GM08714 (cell line): ENCODE results near the gene KRT10.

ENCODE experiments used
- H3K4me3 ChIP-seq: fragments of 200-500 bp; sonication (Bioruptor generic); 2 replicates; pipeline ENCODE4 v1.5.1; 2014; ENCODE audit warnings: mild to moderate bottlenecking, low read length, inconsistent platforms
- ZNF274 ChIP-seq: IDR thresholded peaks from 2 replicates; pipeline ENCODE4 v1.6.1; 2012; ENCODE audit warnings: mild to moderate bottlenecking, low read depth, low read length

The KRT10 gene

GRCh38 chr17:40777971-40778370 lies 44.4 kb downstream of the KRT10 start:
- TF ChIP-seq ZNF274 = no peak
- H3K4me3 ChIP-seq = no peak overlapping the region

GRCh38 chr17:40777459-40777858 lies 45.0 kb downstream of the KRT10 start:
- H3K4me3 ChIP-seq = no peak overlapping the region
- TF ChIP-seq ZNF274 = no peak

DNA sequence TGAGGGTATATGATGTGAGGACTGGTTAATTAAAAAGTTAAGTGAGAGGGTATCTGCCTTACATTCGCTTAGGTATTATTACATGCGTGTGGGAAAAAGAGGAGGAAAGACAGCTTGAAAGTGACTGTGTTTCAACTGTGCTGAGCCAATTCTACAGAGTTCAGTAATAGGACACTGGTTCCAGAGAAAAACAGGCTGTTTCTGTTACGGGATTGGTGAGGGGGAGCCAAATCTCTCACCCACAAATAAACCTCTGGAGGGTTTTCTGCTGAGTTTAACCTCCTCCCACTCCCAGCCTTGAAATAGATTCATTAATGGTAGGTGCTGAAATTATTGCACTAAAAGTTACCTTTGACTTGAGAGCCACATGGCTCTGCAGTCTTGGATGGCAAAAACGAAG lies 46.5 kb downstream of the KRT10 start:
- TF ChIP-seq ZNF274 = no peak
- H3K4me3 ChIP-seq = no peak overlapping the region

DNA sequence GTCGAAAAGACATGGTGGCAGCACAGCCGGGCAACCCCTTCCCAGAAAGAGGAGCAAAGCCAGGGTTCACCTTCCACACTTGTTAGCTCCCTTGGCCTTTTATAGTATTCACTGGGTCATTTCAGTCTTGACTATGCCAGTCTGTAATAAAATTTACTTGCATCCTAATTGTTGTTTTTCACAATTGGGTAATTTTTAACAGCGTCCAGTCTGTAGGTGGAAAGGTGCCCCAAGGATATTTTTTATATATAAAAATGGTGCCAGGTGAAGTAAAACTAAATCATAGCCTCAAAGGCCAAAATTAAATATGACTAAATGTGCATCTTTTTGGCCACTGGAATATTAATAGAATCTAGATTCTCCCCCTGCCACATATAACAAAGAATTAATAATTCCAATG lies 50.3 kb downstream of the KRT10 start, which contains the start of gene KRT26:
KRT26 (minus strand) TSS at position 101 of the 400 bp plus-strand sequence; CDS start at position 13, 88 bp downstream.
- TF ChIP-seq ZNF274 = no peak
- no peak within 1 kb of the TSS for H3K4me3 ChIP-seq
